Measurements from ENCODE around the gene MFSD2A.

Gene MFSD2A

GRCh38 chr1:39926343-39926793 lies 28.6 kb upstream of the MFSD2A start:
- H3K9me3 ChIP-seq (ENCODE audit: insufficient read depth, low read depth, low read length) = no peaks in the 10 kb centered on the region
- no peaks in the 10 kb centered on the region for H3K36me3 ChIP-seq (ENCODE audit: insufficient read depth, low read depth, low read length)
- H3K4me1 ChIP-seq (ENCODE audit: insufficient read depth, low read length) = peaks cover 5% of the 10 kb centered on the region; the same call in 1 of the 2 replicates
- no peak overlapping the region for H3K9ac ChIP-seq (ENCODE audit: low read depth, low read length)
- H3K27me3 ChIP-seq (ENCODE audit: insufficient read depth, low read length) = peaks cover 12% of the 10 kb centered on the region; the same call in 1 of the 2 replicates
- H3K4me3 ChIP-seq (ENCODE audit: low read length) = no peak overlapping the region
- H3K27ac ChIP-seq (ENCODE audit: low read length) = no peak overlapping the region

GRCh38 chr1:39926820-39927219 lies 28.1 kb upstream of the MFSD2A start:
- Histone ChIP-seq H3K9me3 (ENCODE audit: insufficient read depth, low read depth, low read length) (no peaks in the 10 kb centered on the region), H3K9ac (ENCODE audit: low read depth, low read length) (no peak overlapping the region), H3K27ac (ENCODE audit: low read length) (no peak overlapping the region), H3K4me1 (ENCODE audit: insufficient read depth, low read length) (peaks cover 5% of the 10 kb centered on the region; the same call in 1 of the 2 replicates), H3K27me3 (ENCODE audit: insufficient read depth, low read length) (peaks cover 9% of the 10 kb centered on the region; the same call in 1 of the 2 replicates), H3K36me3 (ENCODE audit: insufficient read depth, low read depth, low read length) (no peaks in the 10 kb centered on the region), H3K4me3 (ENCODE audit: low read length) (no peak overlapping the region)

- Histone ChIP-seq H3K9me3 (ENCODE audit: insufficient read depth, low read depth, low read length) (no peaks in the 10 kb centered on the region), H3K27ac (ENCODE audit: low read length) (no peak overlapping the region), H3K27me3 (ENCODE audit: insufficient read depth, low read length) (peaks cover 4% of the 10 kb centered on the region; the same call in 1 of the 2 replicates), H3K4me3 (ENCODE audit: low read length) (no peak overlapping the region), H3K36me3 (ENCODE audit: insufficient read depth, low read depth, low read length) (no peaks in the 10 kb centered on the region), H3K9ac (ENCODE audit: low read depth, low read length) (no peak overlapping the region), H3K4me1 (ENCODE audit: insufficient read depth, low read length) (peaks cover 5% of the 10 kb centered on the region; the same call in 1 of the 2 replicates)
These were observed 27.4 kb upstream of the MFSD2A start for GRCh38 chr1:39927538-39927937.

- Histone ChIP-seq H3K36me3 (ENCODE audit: insufficient read depth, low read depth, low read length) (no peaks in the 10 kb centered on the region), H3K27me3 (ENCODE audit: insufficient read depth, low read length) (peaks cover 2% of the 10 kb centered on the region; the same call in 1 of the 2 replicates), H3K4me3 (ENCODE audit: low read length) (no peak overlapping the region), H3K9ac (ENCODE audit: low read depth, low read length) (no peak overlapping the region), H3K9me3 (ENCODE audit: insufficient read depth, low read depth, low read length) (no peaks in the 10 kb centered on the region), H3K4me1 (ENCODE audit: insufficient read depth, low read length) (no peaks in the 10 kb centered on the region), H3K27ac (ENCODE audit: low read length) (no peak overlapping the region)
These were observed 25.9 kb upstream of the MFSD2A start for GRCh38 chr1:39928809-39929587.

- H3K4me1 ChIP-seq (ENCODE audit: insufficient read depth, low read length) = no peaks in the 10 kb centered on the region
- no peak overlapping the region for H3K4me3 ChIP-seq (ENCODE audit: low read length)
- no peak overlapping the region for H3K27ac ChIP-seq (ENCODE audit: low read length)
- H3K9ac ChIP-seq (ENCODE audit: low read depth, low read length) = no peak overlapping the region
- H3K9me3 ChIP-seq (ENCODE audit: insufficient read depth, low read depth, low read length) = no peaks in the 10 kb centered on the region
- H3K36me3 ChIP-seq (ENCODE audit: insufficient read depth, low read depth, low read length) = no peaks in the 10 kb centered on the region
- no peaks in the 10 kb centered on the region for H3K27me3 ChIP-seq (ENCODE audit: insufficient read depth, low read length)
These were observed 20.7 kb upstream of the MFSD2A start for GRCh38 chr1:39933956-39934941.

- H3K4me3 ChIP-seq (ENCODE audit: low read length) = no peak overlapping the region
- H3K9me3 ChIP-seq (ENCODE audit: insufficient read depth, low read depth, low read length) = no peaks in the 10 kb centered on the region
- no peaks in the 10 kb centered on the region for H3K36me3 ChIP-seq (ENCODE audit: insufficient read depth, low read depth, low read length)
- no peak overlapping the region for H3K9ac ChIP-seq (ENCODE audit: low read depth, low read length)
- H3K4me1 ChIP-seq (ENCODE audit: insufficient read depth, low read length) = no peaks in the 10 kb centered on the region
- no peaks in the 10 kb centered on the region for H3K27me3 ChIP-seq (ENCODE audit: insufficient read depth, low read length)
- no peak overlapping the region for H3K27ac ChIP-seq (ENCODE audit: low read length)
These were observed 18.0 kb upstream of the MFSD2A start for GRCh38 chr1:39936724-39937491.

GRCh38 chr1:39938856-39939255 lies 16.1 kb upstream of the MFSD2A start:
- H3K27ac ChIP-seq (ENCODE audit: low read length) = no peak overlapping the region
- no peaks in the 10 kb centered on the region for H3K36me3 ChIP-seq (ENCODE audit: insufficient read depth, low read depth, low read length)
- H3K27me3 ChIP-seq (ENCODE audit: insufficient read depth, low read length) = no peaks in the 10 kb centered on the region
- H3K9me3 ChIP-seq (ENCODE audit: insufficient read depth, low read depth, low read length) = no peaks in the 10 kb centered on the region
- H3K4me3 ChIP-seq (ENCODE audit: low read length) = no peak overlapping the region
- no peaks in the 10 kb centered on the region; the same call in 1 of the 2 replicates for H3K4me1 ChIP-seq (ENCODE audit: insufficient read depth, low read length)
- no peak overlapping the region for H3K9ac ChIP-seq (ENCODE audit: low read depth, low read length)

- no peaks in the 10 kb centered on the region for H3K27me3 ChIP-seq (ENCODE audit: insufficient read depth, low read length)
- no peak overlapping the region for H3K27ac ChIP-seq (ENCODE audit: low read length)
- H3K4me3 ChIP-seq (ENCODE audit: low read length) = no peak overlapping the region
- peaks cover 3% of the 10 kb centered on the region; the same call in 1 of the 2 replicates for H3K4me1 ChIP-seq (ENCODE audit: insufficient read depth, low read length)
- H3K9ac ChIP-seq (ENCODE audit: low read depth, low read length) = no peak overlapping the region
- no peaks in the 10 kb centered on the region for H3K9me3 ChIP-seq (ENCODE audit: insufficient read depth, low read depth, low read length)
- no peaks in the 10 kb centered on the region for H3K36me3 ChIP-seq (ENCODE audit: insufficient read depth, low read depth, low read length)
These were observed 14.7 kb upstream of the MFSD2A start for GRCh38 chr1:39940253-39940652.

- H3K36me3 ChIP-seq (ENCODE audit: insufficient read depth, low read depth, low read length) = no peaks in the 10 kb centered on the region
- H3K9ac ChIP-seq (ENCODE audit: low read depth, low read length) = no peak overlapping the region
- H3K4me3 ChIP-seq (ENCODE audit: low read length) = no peak overlapping the region
- H3K27me3 ChIP-seq (ENCODE audit: insufficient read depth, low read length) = no peaks in the 10 kb centered on the region; the same call in 1 of the 2 replicates
- H3K9me3 ChIP-seq (ENCODE audit: insufficient read depth, low read depth, low read length) = no peaks in the 10 kb centered on the region
- H3K4me1 ChIP-seq (ENCODE audit: insufficient read depth, low read length) = peaks cover 3% of the 10 kb centered on the region; the same call in 1 of the 2 replicates
- H3K27ac ChIP-seq (ENCODE audit: low read length) = no peak overlapping the region
These were observed 13.7 kb upstream of the MFSD2A start for GRCh38 chr1:39940980-39941871.

- Histone ChIP-seq H3K36me3 (ENCODE audit: insufficient read depth, low read depth, low read length) (no peaks in the 10 kb centered on the region), H3K27ac (ENCODE audit: low read length) (no peak overlapping the region), H3K9me3 (ENCODE audit: insufficient read depth, low read depth, low read length) (no peaks in the 10 kb centered on the region), H3K9ac (ENCODE audit: low read depth, low read length) (no peak overlapping the region), H3K27me3 (ENCODE audit: insufficient read depth, low read length) (no peaks in the 10 kb centered on the region; the same call in 1 of the 2 replicates), H3K4me3 (ENCODE audit: low read length) (no peak overlapping the region), H3K4me1 (ENCODE audit: insufficient read depth, low read length) (peaks cover 3% of the 10 kb centered on the region; the same call in 1 of the 2 replicates)
These were observed 11.3 kb upstream of the MFSD2A start for GRCh38 chr1:39943471-39944290.
